HEK293T (cell line): ENCODE measurements around the gene BPIFB6.

ENCODE experiments used
- CTCF ChIA-PET: fragments of 350-600 bp; formaldehyde crosslinking; extraction: SDS; loops from one replicate; lab custom pipeline; 2021; ENCODE audit warnings: antibody characterized with exemption, inconsistent platforms; lab: Yijun Ruan, JAX
- POLR2A ChIA-PET: fragments of 350-600 bp; formaldehyde crosslinking; extraction: SDS; loops from one replicate; lab custom pipeline; 2020; ENCODE audit warnings: antibody characterized with exemption, inconsistent platforms; lab: Yijun Ruan, JAX
- DNase-seq: peaks from one replicate; pipeline ENCODE4 v3.0.0; 2012; ENCODE audit warnings: mixed read lengths; ENCODE audit errors: extremely low spot score
- ARNT ChIP-seq: fragments of 450-650 bp; IDR thresholded peaks from 2 replicates; pipeline ENCODE4 v1.6.1; 2017; ENCODE audit warnings: mild to moderate bottlenecking
- BHLHE40 ChIP-seq: fragments of 450-650 bp; IDR thresholded peaks from 2 replicates; pipeline ENCODE4 v1.6.1; 2016; ENCODE audit warnings: mild to moderate bottlenecking, moderate library complexity, borderline replicate concordance
- CTBP1 ChIP-seq: fragments of 450-650 bp; IDR thresholded peaks from 2 replicates; pipeline ENCODE4 v1.6.1; 2016; ENCODE audit warnings: borderline replicate concordance
- ELF4 ChIP-seq: fragments of 450-650 bp; IDR thresholded peaks from 2 replicates; pipeline ENCODE4 v1.6.1; 2017; ENCODE audit warnings: antibody characterized with exemption
- FOXA1 ChIP-seq: fragments of 450-650 bp; IDR thresholded peaks from 2 replicates; pipeline ENCODE4 v1.6.1; 2016; ENCODE audit warnings: mild to moderate bottlenecking
- FOXK2 ChIP-seq: fragments of 450-650 bp; IDR thresholded peaks from 2 replicates; pipeline ENCODE4 v1.6.1; 2016; ENCODE audit warnings: mild to moderate bottlenecking
- FOXM1 ChIP-seq: fragments of 450-650 bp; IDR thresholded peaks from 2 replicates; pipeline ENCODE4 v1.6.1; 2017; ENCODE audit warnings: mild to moderate bottlenecking, borderline replicate concordance
- HDGF ChIP-seq: fragments of 450-650 bp; IDR thresholded peaks from 2 replicates; pipeline ENCODE4 v1.6.1; 2017; ENCODE audit warnings: antibody characterized with exemption, borderline replicate concordance
- L3MBTL2 ChIP-seq: fragments of 450-650 bp; conservative IDR thresholded peaks from 2 replicates; pipeline ENCODE4 v1.6.1; 2016; ENCODE audit warnings: mild to moderate bottlenecking
- LEF1 ChIP-seq: fragments of 450-650 bp; IDR thresholded peaks from 2 replicates; pipeline ENCODE4 v1.6.1; 2017; ENCODE audit warnings: mild to moderate bottlenecking, borderline replicate concordance
- NFRKB ChIP-seq: fragments of 450-650 bp; IDR thresholded peaks from 2 replicates; pipeline ENCODE4 v1.6.1; 2016; ENCODE audit warnings: mild to moderate bottlenecking, moderate library complexity
- SP1 ChIP-seq: fragments of 450-650 bp; IDR thresholded peaks from 2 replicates; pipeline ENCODE4 v1.6.1; 2017
- SUZ12 ChIP-seq: fragments of 450-650 bp; IDR thresholded peaks from 2 replicates; pipeline ENCODE4 v1.6.1; 2016; ENCODE audit warnings: mild to moderate bottlenecking
- TARDBP ChIP-seq: fragments of 450-650 bp; IDR thresholded peaks from 2 replicates; pipeline ENCODE4 v1.6.1; 2016
- ZNF384 ChIP-seq: fragments of 450-650 bp; IDR thresholded peaks from 2 replicates; pipeline ENCODE4 v1.6.1; 2016
- TF ChIP-seq, protein P1 (sequence below): fragments of 450-650 bp; IDR thresholded peaks from 2 replicates; pipeline ENCODE4 v1.6.1; 2016

The BPIFB6 gene

DNA sequence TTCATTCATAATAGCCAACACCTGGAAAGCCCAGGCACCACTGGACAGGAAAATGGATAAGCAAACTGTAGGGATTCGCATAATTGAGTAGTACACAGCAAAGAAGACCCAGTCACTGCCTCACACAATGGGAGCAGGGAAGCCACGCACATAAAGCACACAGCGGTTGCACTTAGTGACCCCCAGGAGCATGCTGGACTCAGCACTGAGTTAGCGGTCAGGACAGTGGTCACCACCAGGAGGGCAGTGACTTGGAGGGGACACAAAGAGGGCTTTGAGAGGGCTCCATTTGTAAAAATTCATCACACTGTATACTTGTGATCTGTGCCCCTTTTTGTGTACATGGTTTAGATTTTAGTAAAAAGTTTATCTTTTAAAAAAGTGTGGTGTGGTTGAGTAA is 19.9 kb downstream of the BPIFB6 start:
- ChIA-PET CTCF (interaction anchor here (0.6 kb wide), 1 partner anchor 399 kb away, joined by 3 read pairs; no protein-coding TSS in a partner anchor), POLR2A (no interaction called here)
- DNase-seq: no peak
- TF ChIP-seq ARNT: no peak

DNA sequence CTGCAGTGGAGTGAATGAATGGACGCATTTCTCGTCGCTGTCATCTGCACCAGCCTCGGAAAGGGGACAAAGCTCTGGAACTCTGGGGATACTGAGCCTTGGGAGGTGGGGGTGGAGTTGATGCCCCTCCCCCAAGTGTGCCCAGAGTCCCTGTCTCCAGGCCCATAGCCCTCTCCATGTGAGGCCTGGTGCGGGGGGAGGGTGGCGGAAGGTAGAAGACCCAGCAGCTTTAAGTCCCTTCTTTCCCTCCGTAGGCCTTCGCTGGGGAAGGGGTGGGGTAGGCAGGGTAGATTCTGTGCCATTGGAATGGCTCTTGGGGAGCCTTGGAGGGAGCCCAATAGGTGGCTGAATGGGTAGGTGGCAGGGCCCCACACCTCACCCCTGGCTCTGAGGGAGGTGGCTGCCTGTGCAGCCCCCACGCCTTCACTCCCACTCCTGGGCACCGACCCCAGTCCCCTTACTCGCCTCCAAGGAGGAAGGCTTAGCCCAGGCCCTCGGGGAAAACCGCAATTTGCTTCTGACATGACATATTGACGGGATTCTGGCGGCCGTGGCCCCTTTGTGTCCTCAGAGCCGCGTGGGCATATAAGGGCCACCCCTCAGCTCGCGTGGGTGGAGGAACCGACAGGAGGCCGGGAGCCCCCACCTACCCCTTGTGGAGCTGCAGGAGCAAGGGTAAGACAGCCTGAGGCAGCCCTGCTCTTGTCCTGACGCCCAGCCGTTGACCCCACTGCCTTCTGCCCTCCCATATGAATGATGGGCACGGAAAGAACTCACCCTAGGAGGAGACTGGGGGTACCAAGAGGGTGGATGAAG is 22.1 kb downstream of the BPIFB6 start, which contains the start of gene BPIFB3:
BPIFB3 (plus strand) TSS at position 613 of the 816 bp plus-strand sequence. CDS start 1,533 bp downstream, outside the sequence.
- POLR2A ChIA-PET: no interaction called here
- no peak for TF ChIP-seq LEF1
- TF ChIP-seq, protein P1, sequence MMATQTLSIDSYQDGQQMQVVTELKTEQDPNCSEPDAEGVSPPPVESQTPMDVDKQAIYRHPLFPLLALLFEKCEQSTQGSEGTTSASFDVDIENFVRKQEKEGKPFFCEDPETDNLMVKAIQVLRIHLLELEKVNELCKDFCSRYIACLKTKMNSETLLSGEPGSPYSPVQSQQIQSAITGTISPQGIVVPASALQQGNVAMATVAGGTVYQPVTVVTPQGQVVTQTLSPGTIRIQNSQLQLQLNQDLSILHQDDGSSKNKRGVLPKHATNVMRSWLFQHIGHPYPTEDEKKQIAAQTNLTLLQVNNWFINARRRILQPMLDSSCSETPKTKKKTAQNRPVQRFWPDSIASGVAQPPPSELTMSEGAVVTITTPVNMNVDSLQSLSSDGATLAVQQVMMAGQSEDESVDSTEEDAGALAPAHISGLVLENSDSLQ: no peak
- no peak for TF ChIP-seq FOXA1
- TF ChIP-seq ZNF384: no peak
- no peak for TF ChIP-seq L3MBTL2
- no peak for TF ChIP-seq ELF4
- no peak for TF ChIP-seq CTBP1
- no peak for TF ChIP-seq ARNT
- no peak for TF ChIP-seq FOXM1
- TF ChIP-seq NFRKB: no peak
- TF ChIP-seq BHLHE40: no peak
- TF ChIP-seq TARDBP: no peak
- no peak for TF ChIP-seq SUZ12
- no peak for TF ChIP-seq FOXK2
- CTCF ChIA-PET: no interaction called here
- DNase-seq: no peak

DNA sequence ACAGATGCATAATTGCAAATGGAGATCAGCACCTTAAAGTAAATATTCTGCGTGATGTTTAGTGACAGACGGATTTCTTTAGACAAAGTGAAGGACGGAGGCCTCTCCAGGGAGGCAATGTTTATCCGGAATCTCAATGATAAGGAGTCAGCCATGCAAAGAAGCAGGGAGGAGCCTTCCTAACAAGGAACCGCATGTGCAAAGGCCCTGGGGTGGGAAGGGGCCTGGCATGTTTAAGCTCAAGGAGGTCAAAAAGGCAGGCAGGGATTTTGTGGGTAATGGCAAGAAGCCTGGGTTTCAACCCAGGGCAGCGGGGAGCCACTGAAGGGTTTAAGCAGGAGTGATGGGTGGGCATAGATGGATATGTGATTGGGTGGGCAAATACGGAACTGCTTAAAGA is 22.9 kb downstream of the BPIFB6 start:
- no peak for DNase-seq
- CTCF ChIA-PET: no interaction called here
- TF ChIP-seq CTBP1 (no peak), ARNT (no peak), ZNF384 (no peak), NFRKB (no peak), BHLHE40 (no peak), L3MBTL2 (no peak), FOXM1 (no peak), ELF4 (no peak), FOXA1 (no peak), HDGF (no peak)
- TF ChIP-seq, protein P1: no peak
- POLR2A ChIA-PET: no interaction called here

DNA sequence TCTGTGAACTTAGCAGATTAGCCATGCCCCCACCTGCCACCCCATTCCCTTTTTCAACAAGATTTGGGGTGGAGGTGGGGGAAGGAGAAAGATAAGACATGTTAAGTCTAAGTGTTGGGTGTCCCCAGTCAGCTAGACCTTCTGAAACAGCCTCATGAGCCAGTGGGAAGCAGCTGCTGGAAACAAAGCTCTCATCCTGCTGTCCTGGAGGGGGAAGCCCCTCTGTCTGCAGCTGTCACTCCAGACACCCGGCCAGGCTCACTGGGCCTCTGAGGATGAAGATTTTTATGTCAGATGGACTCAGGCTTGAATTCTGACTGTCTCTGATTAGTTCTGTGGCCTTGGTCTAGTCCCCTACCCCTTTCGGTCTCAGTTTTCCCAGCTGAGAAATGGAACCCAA is 23.3 kb downstream of the BPIFB6 start:
- ChIA-PET CTCF (no interaction called here), POLR2A (no interaction called here)
- DNase-seq: no peak
- no peak for TF ChIP-seq LEF1
- TF ChIP-seq FOXM1: no peak

DNA sequence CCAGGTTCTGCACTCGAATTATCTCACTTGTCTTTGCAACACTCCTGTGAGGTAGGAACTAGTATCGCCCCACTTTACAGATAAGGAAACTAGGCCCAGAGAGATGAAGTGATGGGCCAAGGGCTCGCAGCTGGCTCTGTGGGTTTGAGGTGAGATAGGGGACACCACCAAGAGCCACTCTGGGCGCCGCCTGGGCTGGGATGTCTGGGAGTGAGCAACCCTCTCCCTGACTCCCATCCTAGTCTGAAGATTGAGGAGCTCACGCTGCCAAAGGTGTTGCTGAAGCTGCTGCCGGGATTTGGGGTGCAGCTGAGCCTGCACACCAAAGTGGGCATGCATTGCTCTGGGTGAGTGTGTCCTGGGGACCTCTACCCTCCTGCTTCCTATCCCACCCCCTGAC is 27.7 kb downstream of the BPIFB6 start:
- ChIA-PET POLR2A (no interaction called here), CTCF (no interaction called here)
- TF ChIP-seq ARNT (no peak), NFRKB (no peak), FOXM1 (no peak), LEF1 (no peak), BHLHE40 (no peak), FOXA1 (no peak), SP1 (no peak), CTBP1 (no peak), SUZ12 (no peak), L3MBTL2 (no peak), HDGF (no peak), ELF4 (no peak), ZNF384 (no peak)
- TF ChIP-seq, protein P1: no peak
- no peak for DNase-seq

DNA sequence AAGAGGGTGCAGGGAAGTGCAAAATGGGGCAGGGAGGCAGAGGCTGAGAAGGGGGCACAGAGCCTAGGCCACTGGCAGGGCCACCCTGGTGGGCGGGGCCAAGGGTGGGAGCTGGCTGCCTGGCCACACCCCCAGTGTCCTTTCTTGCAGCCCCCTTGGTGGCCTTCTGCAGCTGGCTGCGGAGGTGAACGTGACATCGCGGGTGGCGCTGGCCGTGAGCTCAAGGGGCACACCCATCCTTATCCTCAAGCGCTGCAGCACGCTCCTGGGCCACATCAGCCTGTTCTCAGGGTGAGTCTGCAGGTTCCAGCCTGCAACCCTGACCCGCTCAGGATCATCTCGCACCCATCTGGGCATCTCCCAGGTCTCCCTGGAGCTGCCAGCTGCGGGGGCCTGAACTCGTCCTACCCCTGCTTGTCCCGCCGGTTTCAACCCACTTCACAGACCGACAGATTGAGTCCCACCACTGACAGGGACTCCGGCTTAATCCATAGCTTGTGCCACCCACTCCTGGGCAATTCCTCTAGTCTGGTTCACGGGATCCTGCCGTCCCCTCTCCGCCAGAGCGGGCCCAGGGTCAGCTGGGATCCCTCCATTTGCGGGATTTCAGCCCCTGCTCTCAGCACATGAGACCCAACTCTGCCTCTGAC is 28.4 kb downstream of the BPIFB6 start:
- ChIA-PET POLR2A (no interaction called here), CTCF (no interaction called here)
- no peak for DNase-seq
- TF ChIP-seq LEF1: no peak
- TF ChIP-seq ZNF384: no peak
- no peak for TF ChIP-seq ELF4
- TF ChIP-seq L3MBTL2: no peak
- no peak for TF ChIP-seq SUZ12
- TF ChIP-seq BHLHE40: no peak
- no peak for TF ChIP-seq CTBP1
- TF ChIP-seq FOXM1: no peak
- TF ChIP-seq FOXK2: no peak
- no peak for TF ChIP-seq TARDBP
- no peak for TF ChIP-seq NFRKB
- TF ChIP-seq SP1: no peak
- TF ChIP-seq FOXA1: no peak
- TF ChIP-seq HDGF: no peak
- no peak for TF ChIP-seq ARNT
- TF ChIP-seq, protein P1: no peak
